ENCODE results near the gene IGSF11.

- no peak for TF ChIP-seq CTCF (IDR thresholded peaks at IDR 0.05)
- no peak for TF ChIP-seq POLR2A (IDR thresholded peaks at IDR 0.05)
These were observed 122.5 kb downstream of the IGSF11 start for GRCh38 chr3:118912188-118912587.
